ENCODE data around the gene C4A. TPM values are rescaled to one million over a fixed set of nuclear protein-coding genes. Genes with fewer than 3 reads are reported as not detected.

The C4A gene
- total and polyA plus RNA-seq, 2 of the 13 experiments (the other 11 are each of a cell fraction or from before 2014, with no cell fraction given): 165 to 478 TPM

- TF ChIP-seq ZNF383 (CRISPR knock-in tag; IDR thresholded peaks at IDR 0.05; ENCODE audit: borderline replicate concordance) (no peak), SIN3B (IDR thresholded peaks at IDR 0.05; ENCODE audit: low read length) (no peak; the same call in 1 of the 2 replicates), HNF4A (CRISPR knock-in tag; IDR thresholded peaks at IDR 0.05) (no peak; the same call in 1 of the 2 replicates), ZNF597 (CRISPR knock-in tag; IDR thresholded peaks at IDR 0.05) (no peak), ZBED4 (CRISPR knock-in tag; IDR thresholded peaks at IDR 0.05; ENCODE audit: borderline replicate concordance) (0 out of 2 replicates have a peak, but pooled peaks have one; percentile 42), SIX4 (CRISPR knock-in tag; IDR thresholded peaks at IDR 0.05) (0 out of 2 replicates have a peak, but pooled peaks have one; percentile 23), CC2D1A (CRISPR knock-in tag; IDR thresholded peaks at IDR 0.05) (no peak), NR2F2 (IDR thresholded peaks at IDR 0.05; ENCODE audit: borderline replicate concordance, low read depth) (0 out of 2 replicates have a peak, but pooled peaks have one; percentile 25), ZKSCAN1 (IDR thresholded peaks at IDR 0.05; ENCODE audit: low read length) (no peak), ZNF253 (CRISPR knock-in tag; IDR thresholded peaks at IDR 0.05; ENCODE audit: borderline replicate concordance) (no peak), CENPT (CRISPR knock-in tag; IDR thresholded peaks at IDR 0.05; ENCODE audit: low read depth) (no peak), ARID4A (CRISPR knock-in tag; IDR thresholded peaks at IDR 0.05; ENCODE audit: borderline replicate concordance) (peak; percentile 42; the same call in 1 of the 2 replicates), MIER3 (CRISPR knock-in tag; IDR thresholded peaks at IDR 0.05; ENCODE audit: borderline replicate concordance) (0 out of 2 replicates have a peak, but pooled peaks have one; percentile 66), ZNF800 (CRISPR knock-in tag; IDR thresholded peaks at IDR 0.05) (no peak), HOXD1 (CRISPR knock-in tag; IDR thresholded peaks at IDR 0.05) (no peak), MED1 (CRISPR knock-in tag; IDR thresholded peaks at IDR 0.05) (no peak)
Measured at GRCh38 chr6:31952140-31952805, 29.6 kb upstream of the C4A start (continued).

All from HepG2 (cell line).